MG63 (cell line): ENCODE measurements around the gene PARP12. TPM values are rescaled to one million over a fixed set of nuclear protein-coding genes. Genes with fewer than 3 reads are reported as not detected.

Source experiments
- DNase-seq: peaks from one replicate; pipeline ENCODE4 v3.0.0-alpha.2; 2020
- H3K27me3 ChIP-seq: fragments of 250-450 bp; sonication (Bioruptor Pico); 2 replicates; pipeline ENCODE4 v1.5.1; 2020; ENCODE audit warnings: mild to moderate bottlenecking, moderate library complexity
- H3K36me3 ChIP-seq: fragments of 250-450 bp; sonication (Bioruptor Pico); 2 replicates; pipeline ENCODE4 v1.5.1; 2020; ENCODE audit warnings: mild to moderate bottlenecking, moderate library complexity
- H3K4me3 ChIP-seq: fragments of 250-450 bp; sonication (Bioruptor Pico); 2 replicates; pipeline ENCODE4 v1.5.1; 2020; ENCODE audit warnings: mild to moderate bottlenecking, moderate library complexity
- H3K9me3 ChIP-seq: fragments of 250-450 bp; sonication (Bioruptor Pico); 2 replicates; pipeline ENCODE4 v1.5.1; 2020; ENCODE audit warnings: mild to moderate bottlenecking, moderate library complexity
- total RNA-seq: library from RNA; depleted of rRNA; stranded (reverse); fragments of >200 nt; shearing (Covaris generic); gene quantifications from 2 replicates; pipeline ENCODE4 v1.2.3, GENCODE V29; 2014; ENCODE audit warnings: low replicate concordance; rRNA removed

The PARP12 gene
- total RNA-seq, 1 experiment from 2014 or later, result 24.9 TPM

DNA sequence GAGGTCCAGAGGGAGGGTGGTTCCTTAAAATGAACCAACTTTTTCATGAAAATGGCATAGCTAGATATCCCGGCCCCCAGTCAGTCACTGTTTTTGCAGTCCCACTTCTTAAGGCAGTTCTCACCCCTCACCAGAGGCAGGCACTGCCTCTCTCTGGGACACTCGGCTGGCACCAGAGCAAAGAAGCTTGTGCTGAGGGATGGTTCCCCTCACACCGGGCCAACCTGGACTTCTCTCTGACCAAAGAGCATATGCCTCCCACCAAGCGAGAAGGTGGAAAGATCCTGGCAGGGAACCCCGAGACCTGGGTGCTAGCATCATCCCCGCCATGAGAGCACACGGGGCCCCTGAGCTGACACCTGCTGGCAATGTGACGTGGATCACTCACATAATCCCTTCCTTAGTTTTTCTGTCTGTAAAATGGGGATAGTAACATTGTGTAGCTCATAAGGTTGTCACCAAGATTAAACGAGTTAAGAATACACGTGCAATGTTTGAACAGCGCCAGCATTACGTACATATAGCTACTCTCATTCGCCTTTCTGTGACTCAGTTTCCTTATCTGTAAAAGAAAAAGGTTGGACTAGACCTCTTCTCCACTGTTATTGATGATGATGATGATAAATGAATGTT is 88.5 kb downstream of the PARP12 start:
- no peak for DNase-seq
- H3K4me3 ChIP-seq, result no peak overlapping the region
- no peaks in the 10 kb centered on the region for H3K9me3 ChIP-seq
- no peaks in the 10 kb centered on the region for H3K36me3 ChIP-seq
- no peaks in the 10 kb centered on the region for H3K27me3 ChIP-seq

Other genes starting within 250 kb of the PARP12 start
- gene TBXAS1, start 233.7 kb downstream of the PARP12 start, total RNA-seq, result 0.56 TPM in 1 of 2 replicates, not detected in the other
- 0.39 and 0.46 TPM in 2 replicates for gene KDM7A, start 114.0 kb upstream of the PARP12 start, total RNA-seq